Hepatocyte (in vitro differentiated cells): ENCODE results near the gene CDA.

ENCODE experiments used
- EZH2 ChIP-seq: fragments of 200-600 bp; sonication (generic); IDR thresholded peaks from 2 replicates; pipeline ENCODE4 v1.6.1; 2016; ENCODE audit warnings: antibody characterized with exemption, mild to moderate bottlenecking, borderline replicate concordance
- EZH2phosphoT487 ChIP-seq: fragments of 200-600 bp; sonication (generic); IDR thresholded peaks from one replicate; pipeline ENCODE4 v1.6.1; 2018; ENCODE audit warnings: antibody characterized with exemption, mild to moderate bottlenecking, low read depth, moderate library complexity; ENCODE audit not compliant: unreplicated experiment, severe bottlenecking
- TF ChIP-seq, protein P1 (sequence below): fragments of 200-600 bp; sonication (generic); IDR thresholded peaks from 2 replicates; pipeline ENCODE4 v1.5.1; 2016; ENCODE audit warnings: antibody characterized with exemption, mild to moderate bottlenecking; ENCODE audit not compliant: poor library complexity

DNA sequence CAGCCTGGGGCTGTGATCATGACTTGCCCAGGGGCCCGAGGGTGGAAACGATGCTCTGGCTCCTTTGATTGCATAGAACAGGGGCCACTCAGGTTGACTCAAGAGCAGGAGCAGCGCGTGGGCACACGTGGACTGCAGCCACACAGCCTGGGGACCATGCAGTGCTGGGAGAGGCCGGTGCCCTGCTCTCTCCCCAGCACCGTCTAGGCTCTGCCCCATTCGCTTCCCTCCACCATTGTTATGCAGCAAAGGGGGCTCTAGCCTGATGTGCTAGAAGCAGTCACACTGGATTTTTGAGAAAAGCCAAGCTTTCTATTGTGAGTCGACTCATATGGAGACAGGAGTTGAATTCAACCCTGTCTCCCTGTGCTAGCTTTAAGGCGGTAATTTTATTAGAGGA is 53.1 kb downstream of the CDA start:
- no peak for TF ChIP-seq EZH2
- TF ChIP-seq, protein P1, sequence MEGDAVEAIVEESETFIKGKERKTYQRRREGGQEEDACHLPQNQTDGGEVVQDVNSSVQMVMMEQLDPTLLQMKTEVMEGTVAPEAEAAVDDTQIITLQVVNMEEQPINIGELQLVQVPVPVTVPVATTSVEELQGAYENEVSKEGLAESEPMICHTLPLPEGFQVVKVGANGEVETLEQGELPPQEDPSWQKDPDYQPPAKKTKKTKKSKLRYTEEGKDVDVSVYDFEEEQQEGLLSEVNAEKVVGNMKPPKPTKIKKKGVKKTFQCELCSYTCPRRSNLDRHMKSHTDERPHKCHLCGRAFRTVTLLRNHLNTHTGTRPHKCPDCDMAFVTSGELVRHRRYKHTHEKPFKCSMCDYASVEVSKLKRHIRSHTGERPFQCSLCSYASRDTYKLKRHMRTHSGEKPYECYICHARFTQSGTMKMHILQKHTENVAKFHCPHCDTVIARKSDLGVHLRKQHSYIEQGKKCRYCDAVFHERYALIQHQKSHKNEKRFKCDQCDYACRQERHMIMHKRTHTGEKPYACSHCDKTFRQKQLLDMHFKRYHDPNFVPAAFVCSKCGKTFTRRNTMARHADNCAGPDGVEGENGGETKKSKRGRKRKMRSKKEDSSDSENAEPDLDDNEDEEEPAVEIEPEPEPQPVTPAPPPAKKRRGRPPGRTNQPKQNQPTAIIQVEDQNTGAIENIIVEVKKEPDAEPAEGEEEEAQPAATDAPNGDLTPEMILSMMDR, result no peak
- no peak for TF ChIP-seq EZH2phosphoT487
